Subcutaneous adipose tissue (tissue), 4 donors: Measurements from ENCODE around the gene GSTA4. TPM values are rescaled to one million over a fixed set of nuclear protein-coding genes. Genes with fewer than 3 reads are reported as not detected.

ENCODE experiments used
- CTCF ChIP-seq: fragments of 450-650 bp; IDR thresholded peaks from one replicate; pipeline ENCODE4 v1.5.1; 2016; ENCODE audit warnings: low read depth, mild to moderate bottlenecking, control low read depth, antibody characterized with exemption, moderate library complexity
- total RNA-seq, 4 donors: library from RNA; depleted of rRNA; stranded (reverse); fragments of >200 nt; gene quantifications; one replicate each; pipeline ENCODE4 v1.1.0, GENCODE V29; 2016

Gene GSTA4
- total RNA-seq, 4 donors from 2014 or later, result 19.8 to 30.5 (median 24.8) TPM

DNA sequence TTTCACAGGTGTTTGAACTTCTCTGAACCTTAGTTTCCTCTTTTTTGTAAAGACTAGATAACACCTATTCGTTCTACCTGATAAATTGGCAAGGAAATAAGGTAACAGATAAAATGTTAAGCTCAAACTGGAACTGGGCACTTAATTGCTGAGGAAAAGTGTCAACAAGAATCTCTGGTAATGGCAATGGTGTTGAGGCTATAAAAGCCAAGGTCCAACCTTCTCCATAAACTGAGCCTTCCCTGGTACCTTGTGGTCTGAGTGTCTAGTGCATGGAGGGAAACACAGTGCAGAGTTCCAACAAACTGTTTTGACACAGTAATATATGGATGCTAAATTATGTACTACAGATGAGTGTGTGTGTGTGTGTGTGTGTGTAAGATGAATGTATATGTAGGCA, 33.4 kb upstream of the GSTA4 start:
- TF ChIP-seq CTCF, result no peak

GRCh38 chr6:53027131-53027718, 32.1 kb upstream of the GSTA4 start:
- no peak for TF ChIP-seq CTCF

GRCh38 chr6:53026526-53026925, 31.4 kb upstream of the GSTA4 start:
- TF ChIP-seq CTCF, result no peak

DNA sequence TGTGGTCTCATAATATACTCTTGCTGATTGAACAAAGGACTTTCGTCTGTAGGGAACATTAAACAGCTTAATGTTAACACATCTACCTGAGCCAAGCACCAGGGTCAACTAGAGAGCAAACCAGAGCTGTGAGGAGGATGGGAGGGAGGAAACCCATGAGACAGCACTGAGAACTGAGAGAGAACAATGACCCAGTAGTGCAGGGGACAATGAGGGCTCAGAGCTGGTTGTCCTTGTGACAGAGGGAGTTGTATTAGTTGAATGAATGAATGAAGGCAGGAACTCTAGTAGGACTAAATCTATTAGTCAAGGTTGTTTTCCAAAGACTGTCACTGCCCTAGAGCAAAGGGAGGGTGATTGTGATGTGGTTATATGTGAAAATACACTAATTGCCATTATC, 28.2 kb upstream of the GSTA4 start:
- no peak for TF ChIP-seq CTCF

- no peak for TF ChIP-seq CTCF
These were observed 25.1 kb upstream of the GSTA4 start for GRCh38 chr6:53020005-53020744.

DNA sequence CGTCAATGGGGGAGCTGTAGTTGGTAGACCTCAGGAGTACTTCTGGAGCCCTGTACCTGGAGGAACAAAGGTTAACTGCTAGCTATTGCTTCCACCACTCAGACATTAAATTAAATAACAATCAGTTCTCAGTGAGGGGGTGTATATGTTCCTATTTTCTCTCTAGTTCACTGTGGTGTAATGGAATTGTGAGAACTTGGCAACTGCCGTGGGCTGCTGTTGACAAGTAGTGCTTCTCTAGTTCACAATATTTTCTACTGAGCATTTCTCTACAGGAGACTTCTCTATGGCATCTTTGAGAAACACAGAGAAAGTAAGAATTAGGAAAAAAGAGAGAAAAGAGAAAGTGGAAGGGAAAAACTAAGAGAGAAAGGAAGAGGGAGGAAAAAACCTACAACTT, 23.4 kb upstream of the GSTA4 start:
- no peak for TF ChIP-seq CTCF

DNA sequence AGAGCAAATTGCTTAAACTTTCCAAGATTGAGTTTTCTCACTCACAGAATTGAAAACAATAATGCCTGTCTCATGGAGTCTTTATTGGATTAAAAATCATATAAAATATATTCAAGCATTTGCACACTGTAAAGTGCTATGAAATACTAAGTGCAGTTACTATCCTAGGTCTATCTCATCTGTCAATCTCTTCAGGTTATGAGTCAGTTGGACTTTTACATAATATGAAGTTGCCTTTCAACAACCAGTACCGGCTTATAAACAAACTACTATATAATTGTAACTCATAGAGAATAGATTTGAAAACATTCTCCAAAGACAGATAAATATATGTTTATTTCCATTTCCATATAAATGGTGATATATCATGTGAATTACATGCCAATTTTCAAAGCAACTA, 20.4 kb upstream of the GSTA4 start:
- TF ChIP-seq CTCF, result no peak
